Stimulated activated CD8-positive, alpha-beta memory T cell treated with anti-CD3 and anti-CD28 coated beads, Interleukin-7, amount 100 ng/mL, for 1 hour (primary cell): Measurements from ENCODE around the gene ZPLD1.

Experiments used
- DNase-seq, 2 donors: peaks; one replicate each; pipeline ENCODE4 v3.0.0-alpha.2; 2020; ENCODE audit warnings: low read depth in 2 of 2

The ZPLD1 gene

DNA sequence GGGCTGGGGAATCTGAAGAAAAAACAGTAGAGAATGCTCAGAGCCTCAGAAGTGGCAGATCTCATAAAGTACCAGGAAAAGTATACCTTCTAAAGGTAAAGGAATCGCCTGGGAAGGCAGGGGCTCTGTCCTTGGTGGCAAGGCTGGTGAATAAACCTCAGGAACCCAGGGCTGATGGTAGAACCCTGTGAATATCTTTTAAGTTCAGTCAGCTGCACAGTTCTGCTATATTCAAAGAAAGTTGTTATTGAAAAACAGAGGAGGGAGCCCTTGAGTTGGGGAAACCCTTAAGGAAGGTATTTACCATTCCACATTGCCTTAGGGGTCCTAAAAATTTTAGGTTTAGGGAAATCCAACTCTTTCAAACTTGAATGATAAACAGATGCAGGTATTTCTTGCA, 31.2 kb downstream of the ZPLD1 start:
- DNase-seq, result no peak

DNA sequence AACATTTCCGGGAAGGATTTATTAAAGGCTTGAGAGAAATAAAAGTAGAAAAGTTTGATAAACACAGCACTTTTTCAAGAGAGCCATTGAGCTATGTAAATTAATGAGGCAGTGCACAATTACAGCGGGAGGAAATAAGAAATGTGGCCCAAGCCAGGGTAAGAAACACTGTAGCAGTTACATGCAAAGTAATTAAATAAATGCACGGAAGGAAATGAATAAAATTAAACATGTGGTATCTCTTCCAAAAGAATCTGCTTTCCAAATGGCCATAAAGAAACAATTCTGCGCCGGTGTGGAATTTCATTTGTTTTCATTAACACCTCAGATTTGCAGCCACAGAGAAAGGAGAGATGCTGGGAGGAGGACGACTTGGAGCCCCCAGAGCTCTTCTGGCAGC, 35.3 kb downstream of the ZPLD1 start:
- DNase-seq, result no peak

DNA sequence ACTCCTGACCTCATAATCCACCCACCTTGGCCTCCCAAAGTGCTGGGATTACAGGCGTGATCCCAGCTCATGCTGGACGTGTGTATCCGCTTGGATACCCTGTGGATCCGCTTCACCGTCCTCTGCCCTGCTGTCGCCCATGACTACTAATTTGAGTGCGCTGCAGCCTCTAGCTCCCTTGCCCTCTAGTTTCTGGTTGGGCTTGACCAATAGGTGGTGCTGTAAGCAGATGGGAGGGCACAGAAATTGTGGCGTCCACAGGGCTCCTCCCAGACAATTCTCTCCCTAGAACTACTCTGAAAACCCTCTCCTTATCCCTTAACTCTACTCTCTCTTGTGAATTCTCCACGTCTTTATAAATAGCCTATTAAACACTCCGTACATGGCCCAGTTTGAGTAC, 36.2 kb downstream of the ZPLD1 start:
- DNase-seq, result no peak

DNA sequence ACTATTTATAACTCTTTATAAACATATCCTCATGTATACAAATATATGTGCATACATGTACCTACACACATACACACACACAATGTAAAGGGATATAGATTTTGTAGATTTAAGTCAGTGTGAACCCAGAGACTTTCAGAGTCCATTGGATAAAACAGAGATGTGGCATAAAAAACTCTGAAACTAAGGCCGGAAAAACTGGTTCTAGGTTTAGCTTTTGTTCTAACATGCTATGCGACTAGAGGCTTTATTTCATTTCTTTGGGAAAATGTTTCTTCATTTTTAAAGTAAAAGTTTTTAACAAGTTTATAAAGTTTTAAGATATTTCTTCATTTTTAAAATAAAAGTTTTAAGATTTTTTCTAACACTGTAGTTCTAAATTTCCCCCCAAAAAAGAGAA, 36.7 kb downstream of the ZPLD1 start:
- no peak for DNase-seq

DNA sequence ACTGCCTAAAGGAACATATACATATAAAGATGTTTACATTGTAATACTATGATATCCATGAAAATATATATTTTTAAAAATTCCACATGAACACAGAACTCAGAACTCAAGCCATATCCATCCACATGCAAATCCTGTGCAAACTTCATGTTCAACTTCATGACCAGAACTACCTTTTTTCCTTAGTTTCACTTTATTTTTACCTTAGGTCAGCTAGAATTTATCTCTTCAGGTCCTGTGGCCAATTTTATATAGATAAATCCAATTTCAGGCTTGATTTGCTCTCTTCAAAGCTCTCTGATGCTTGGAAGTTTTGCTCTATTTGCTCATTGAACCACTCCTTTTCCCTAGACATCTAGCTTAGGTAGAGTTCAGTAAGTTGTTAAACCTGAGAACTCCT, 38.8 kb downstream of the ZPLD1 start:
- DNase-seq, result no peak

DNA sequence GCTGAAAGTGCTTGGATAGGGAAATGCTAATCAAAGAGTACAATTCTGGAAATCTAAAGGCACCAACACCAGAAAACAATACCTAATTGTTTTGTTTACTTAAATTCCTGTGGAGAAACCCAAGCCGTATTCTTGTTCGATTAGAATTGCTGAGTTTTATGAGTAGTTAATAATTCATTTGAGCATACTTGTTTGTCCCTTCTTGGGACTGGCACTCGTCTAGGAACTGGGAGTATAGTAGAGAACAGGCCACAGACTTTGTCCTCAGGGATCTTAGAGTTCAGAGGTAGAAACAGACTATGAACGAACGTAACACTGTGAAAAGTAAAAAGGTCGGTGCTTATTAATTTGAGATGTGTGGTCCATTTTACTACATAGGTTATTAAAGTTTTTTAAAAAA, 39.4 kb downstream of the ZPLD1 start:
- DNase-seq, result no peak

DNA sequence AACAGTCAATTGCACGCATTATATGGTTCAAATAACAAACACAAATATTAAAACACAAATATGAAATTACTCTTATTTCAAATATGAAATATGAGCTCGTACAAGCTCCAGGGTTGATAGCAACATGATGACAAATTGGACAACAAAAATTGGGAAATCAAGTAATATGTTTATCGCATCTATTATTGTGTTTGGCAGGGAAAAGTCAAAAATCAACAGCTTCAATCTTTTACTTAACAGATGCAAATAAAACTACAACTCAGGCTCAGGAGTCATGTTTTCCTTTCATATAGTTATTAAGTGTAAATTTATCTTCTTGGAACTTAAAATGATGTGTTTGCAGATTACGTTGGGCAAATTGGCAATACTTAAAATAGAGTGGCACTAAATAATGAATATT, 41.4 kb downstream of the ZPLD1 start:
- DNase-seq, result no peak

DNA sequence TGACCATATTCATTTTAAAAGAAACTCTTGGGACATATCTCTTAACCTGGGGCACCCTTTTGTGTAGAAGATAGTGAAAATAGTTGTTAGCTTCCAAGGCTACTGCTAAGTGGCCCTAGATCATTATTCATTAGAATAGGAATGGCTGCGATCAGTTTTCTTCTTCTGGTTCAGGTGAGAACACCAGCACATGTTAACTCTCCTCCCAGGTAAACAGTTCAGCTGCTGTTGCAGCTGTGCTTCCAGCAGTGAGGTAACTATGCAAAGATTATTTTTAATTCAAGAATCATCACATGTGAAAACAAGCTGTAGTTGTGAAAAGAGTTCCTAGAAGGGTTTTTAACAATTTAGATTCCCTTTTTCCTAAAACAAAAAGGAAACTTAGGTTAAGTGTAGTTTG, 43.3 kb downstream of the ZPLD1 start:
- DNase-seq, result no peak

DNA sequence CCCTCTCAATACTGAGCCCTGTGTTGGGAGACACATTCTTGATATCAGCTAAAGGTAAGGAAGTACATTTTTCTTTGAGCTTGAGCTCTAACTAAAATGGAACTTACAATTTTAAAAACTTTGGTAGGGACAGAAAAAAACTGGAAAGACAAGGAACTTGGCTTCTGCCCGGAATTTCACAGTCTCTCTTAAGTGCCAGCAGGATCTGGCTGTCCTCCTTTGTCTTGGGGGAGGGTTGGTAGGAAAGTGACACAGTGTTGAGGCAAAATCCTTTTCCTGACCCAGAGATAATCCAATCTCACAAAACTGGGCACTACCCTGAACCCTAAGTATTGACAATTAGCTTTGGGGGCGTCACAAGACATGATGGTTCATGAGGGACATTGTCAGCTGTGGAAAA, 45.3 kb downstream of the ZPLD1 start:
- no peak for DNase-seq

DNA sequence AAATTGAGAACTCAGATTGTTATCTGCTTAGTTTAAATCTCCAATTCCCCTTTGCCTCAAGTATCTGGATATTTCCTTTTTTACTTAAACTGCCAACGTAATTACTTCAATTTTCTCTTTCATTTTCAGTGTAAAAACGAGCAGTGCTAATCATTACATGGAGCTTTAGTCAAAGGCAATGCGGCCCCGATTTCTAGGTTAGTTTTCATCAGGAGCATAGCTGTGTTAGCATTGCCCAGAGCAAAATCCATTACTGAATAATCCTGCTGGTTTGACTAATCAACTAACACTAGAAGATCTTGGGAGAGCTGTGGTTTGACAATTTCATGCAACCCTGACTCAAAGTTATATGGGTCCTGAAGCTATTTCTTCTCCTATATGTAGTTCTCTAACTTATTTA, 46.2 kb downstream of the ZPLD1 start:
- no peak for DNase-seq

DNA sequence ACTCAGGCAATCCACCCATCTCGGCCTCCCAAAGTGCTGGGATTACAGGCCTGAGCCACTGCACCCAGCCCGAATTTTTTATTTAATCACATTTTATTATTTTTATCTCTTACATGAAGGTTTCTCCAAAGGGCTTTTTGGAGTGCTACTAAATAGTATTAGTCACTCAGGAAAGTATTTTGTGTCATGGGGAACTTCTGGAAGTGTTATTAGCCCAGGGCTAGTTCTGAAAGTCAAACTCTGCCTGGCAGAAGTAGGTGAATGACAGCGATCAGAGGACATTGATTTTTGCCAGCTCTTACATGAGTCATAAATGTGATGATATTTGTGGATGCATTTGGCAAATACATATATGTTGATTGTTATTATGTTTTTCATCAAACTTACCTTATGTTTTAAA, 48.7 kb downstream of the ZPLD1 start:
- no peak for DNase-seq

DNA sequence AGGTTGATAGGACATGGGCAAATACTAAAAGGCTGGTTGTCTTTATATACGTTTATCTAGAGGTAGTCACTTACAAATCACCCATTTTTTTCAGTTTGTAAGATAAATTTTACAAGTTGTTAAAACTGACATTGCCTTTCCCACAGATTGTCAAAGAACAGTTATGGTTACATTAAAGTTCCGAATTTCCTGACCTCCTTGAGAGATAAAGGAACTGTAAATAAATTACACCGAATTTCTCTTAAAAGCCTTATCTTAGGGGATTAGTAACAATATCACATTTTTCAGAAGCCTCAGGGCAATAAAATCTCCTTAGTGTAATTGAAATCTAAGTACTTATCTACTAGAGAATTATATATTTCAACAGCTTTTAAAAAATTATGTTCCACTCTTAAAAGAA, 49.5 kb downstream of the ZPLD1 start:
- no peak for DNase-seq

DNA sequence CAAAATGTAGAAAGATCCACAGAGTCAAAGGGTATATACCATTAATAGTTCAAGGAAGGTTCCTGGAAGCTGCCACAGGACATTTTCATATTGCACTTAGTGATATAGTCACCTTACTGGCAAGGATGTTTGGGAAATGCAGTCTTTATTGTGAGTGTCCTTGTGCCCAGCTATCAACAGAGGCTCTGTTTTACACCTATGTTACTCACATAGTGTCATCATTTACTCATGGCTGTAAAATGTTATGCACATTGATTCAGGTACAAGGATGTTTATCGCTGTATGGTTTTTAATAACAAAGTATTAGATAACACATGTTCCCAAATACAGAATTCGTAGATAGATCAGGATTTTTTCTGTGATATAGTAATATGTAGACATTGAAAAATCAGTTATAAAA, 50.9 kb downstream of the ZPLD1 start:
- DNase-seq, result no peak

DNA sequence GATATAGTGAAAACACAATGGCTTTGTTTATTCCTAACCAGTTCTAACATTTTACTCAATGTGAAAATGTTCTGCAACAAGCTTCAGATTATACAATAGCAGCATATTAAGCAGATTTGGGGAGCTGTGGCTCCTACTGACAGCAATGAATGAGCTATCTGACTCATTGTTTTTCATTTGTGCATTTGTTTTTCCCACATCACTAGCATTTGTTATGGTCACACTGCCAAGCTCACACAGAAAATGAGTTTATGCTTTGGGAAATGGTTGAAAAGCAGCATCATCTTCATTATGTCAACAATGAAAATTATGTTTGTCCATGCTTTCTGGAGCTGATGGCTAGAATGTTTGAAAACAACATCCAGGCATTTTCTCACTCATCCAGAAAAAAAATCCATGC, 53.5 kb downstream of the ZPLD1 start:
- DNase-seq, result no peak

DNA sequence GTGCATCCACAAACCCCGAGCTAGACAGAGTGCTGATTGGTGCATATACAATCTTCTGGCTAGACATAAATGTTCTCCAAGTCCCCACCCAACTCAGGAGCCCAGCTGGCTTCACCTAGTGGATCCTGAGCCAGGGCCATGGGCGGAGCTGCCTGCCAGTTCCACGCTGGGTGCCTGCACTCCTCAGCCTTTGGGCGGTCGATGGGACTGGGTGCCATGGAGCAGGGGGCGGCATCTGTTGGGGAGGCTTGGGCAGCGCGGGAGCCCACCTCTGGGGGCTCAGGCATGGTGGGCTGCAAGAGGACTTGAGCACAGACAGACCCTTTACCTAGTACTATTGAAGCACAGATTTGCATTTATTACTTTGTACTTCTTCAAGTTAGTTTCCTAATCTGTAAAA, 57.5 kb downstream of the ZPLD1 start:
- no peak for DNase-seq

DNA sequence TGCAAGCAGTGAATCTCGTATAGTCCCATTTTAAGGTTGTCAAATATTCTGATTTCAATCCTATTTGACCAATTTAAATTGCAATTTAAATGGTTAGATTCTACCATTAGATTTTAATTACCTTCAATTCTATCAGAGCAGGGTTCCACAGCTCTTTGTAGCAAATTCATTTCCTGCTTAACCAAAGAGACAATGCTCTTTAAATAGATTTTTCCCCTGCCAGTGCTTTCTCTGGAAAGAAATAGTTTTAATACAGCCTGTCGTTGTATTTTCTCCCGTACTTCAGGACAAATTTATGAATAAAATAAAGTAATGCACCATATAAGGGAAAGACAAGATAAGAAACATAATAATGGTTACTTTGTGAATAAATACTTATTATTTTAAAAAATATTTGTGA, 62.8 kb downstream of the ZPLD1 start:
- no peak for DNase-seq

DNA sequence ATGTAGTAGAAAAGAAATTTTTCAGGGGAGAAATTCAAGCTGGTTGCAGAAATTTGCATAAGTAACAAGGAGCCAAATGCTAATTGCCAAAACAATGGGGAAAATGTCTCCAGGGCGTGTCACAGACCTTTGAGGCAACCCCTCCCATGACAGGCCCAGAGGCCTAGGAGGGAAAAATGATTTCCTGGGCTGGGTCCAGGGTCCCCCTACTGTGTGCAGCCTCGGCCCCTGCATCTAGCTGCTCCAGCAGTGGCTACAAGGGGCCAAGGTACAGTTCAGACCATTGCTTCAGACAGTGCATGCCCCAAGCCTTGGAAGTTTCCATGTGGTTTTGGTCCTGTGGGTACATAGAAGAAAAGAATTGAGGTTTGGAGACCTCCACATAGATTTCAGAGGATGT, 70.7 kb downstream of the ZPLD1 start:
- no peak for DNase-seq

DNA sequence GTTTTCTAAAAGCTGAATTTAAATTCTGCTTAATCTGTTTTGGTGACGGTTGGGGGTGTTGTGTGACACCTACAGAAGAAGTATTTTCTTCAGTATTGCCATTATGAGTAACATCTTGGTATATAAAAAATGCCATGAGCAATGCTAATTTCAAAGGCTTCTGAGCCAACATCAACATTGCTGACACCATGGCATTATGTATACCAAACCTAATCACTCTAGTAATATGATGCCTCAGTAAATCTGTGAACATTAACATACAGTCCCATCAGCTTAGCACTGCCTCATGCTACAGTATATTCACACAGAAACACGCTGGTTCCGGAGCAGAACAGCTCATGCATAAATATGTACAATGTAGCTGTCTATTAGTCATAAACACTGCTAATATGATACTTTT, 75.8 kb downstream of the ZPLD1 start:
- no peak for DNase-seq

DNA sequence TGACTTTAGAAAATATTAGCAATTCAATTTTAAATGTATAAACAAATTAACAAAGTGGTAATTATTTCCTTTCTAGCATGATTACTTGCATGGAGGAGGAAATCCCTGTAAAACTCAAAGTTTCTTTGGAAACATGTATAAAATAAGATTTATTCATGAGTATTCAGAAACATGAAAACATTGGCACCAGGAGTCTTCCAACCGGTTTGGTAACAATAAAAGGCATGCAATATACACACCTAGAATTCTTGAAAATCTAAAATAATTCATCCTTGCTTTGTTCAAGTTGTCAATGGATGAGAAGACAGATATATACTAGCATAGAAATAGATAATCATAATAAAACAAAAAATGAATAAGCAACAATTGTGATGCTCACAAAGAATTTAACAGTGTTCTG, 76.4 kb downstream of the ZPLD1 start:
- DNase-seq, result no peak

DNA sequence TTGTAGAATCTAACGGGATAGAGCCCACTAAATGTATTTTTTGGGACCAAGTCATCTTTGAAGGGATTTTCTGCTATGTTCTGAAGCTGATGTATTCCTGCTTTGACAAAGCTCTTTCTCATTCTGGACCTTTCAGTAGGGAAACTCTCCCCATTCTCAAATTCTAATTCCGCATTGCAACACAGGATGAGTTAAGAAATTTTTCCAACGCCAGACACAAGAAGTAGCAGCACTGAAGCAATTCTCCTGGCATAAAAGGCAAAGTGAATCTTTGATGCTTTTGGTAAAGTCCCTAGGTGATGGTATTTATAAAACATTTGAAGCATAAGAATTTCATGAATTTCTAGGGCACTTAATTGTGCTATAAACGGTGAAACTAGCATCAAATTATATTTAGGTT, 76.8 kb downstream of the ZPLD1 start:
- no peak for DNase-seq

DNA sequence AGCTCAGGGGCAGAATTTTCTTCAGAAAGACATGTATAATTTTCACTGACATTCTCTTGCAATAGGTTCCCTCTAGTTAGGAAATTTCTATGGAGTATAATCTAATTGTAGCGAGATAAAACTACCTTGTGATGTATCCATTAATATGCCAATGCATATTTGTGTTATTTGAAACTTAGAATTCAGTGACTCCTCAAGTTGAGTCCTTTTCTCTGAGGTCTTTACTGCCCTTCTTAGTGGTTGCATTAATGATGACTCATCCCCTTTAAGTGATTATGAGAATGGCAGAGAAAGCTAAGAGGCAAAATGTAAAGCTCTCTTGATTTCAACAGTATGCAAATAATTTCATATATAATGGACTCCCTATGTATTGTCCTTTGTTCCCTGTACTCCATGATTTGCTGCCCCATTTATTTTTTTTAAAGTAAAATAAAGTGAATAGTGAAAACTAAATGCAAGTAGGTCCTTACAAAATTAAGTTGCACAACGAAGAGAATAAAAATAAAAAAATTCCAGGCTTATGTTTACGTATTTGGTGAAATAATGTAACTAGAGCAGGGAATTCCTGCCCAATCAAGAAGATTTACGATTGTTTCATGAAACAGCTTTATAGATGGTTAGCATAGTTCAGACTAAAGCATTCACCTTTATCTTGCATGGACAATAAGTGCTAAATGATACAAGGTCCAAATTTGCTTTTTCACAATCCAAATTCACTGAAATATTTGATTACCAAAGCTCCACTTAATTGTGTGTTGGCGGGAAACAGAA, 78.1 kb downstream of the ZPLD1 start:
- DNase-seq, result no peak

DNA sequence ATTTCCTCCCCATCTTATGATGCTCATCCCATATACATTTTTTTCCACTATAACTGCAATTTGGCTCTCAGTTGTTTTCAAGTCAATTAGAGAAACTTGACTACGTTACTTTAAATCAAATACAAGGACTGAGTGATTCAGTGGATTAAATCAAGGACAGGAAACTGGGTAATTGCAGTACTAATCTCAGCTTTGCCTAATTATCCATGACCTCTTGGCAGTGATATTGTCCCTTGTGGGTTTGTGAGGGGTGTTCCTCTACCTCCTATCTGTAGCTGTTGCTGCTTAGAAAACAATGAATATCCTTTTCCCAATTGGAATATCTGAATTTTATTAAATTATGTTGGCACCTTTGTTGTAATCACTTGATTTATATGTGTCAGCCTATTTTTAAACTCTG, 79.4 kb downstream of the ZPLD1 start:
- DNase-seq, result no peak

DNA sequence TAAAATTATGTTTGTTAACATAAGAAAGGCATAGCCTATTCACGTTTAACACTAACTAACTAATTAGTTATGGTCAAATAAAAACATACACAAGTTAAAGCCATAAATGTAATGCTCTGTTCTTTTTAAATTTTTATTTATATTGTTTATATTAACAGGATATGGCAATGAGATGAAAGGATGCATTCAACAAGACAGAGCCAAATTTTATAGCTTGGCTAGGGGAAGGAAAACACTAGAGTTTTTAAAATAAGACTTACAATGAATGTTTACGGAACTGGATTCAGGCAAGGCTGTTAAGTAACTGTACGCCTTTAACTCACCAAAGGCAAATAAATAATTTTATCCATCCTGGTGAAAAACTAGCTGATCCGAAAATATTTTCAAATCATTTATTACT, 86.4 kb downstream of the ZPLD1 start:
- no peak for DNase-seq

DNA sequence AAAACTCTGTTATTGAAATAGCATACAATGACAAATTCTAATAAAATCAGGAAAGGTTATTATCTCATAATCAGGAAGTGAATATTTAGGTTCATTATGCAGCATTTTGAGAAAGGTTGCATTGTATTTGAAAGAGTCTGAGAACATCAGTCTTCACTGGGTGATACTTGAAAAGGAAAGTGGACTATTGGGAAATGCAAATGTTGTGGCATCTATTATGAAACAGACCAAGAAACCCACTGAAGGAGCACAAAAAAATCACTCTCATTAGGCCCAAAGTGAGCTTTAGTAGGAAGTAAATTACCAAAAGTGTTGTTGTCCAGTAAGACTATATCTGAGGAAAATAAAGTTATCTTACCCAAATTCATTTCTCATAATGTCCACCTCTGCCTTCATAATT, 90.8 kb downstream of the ZPLD1 start:
- no peak for DNase-seq
